ENCODE measurements around the gene TMEM87B. TPM values are rescaled to one million over a fixed set of nuclear protein-coding genes. Genes with fewer than 3 reads are reported as not detected.

Gene TMEM87B
- total RNA-seq, 1 donor from 2014 or later = 15.7 TPM

DNA sequence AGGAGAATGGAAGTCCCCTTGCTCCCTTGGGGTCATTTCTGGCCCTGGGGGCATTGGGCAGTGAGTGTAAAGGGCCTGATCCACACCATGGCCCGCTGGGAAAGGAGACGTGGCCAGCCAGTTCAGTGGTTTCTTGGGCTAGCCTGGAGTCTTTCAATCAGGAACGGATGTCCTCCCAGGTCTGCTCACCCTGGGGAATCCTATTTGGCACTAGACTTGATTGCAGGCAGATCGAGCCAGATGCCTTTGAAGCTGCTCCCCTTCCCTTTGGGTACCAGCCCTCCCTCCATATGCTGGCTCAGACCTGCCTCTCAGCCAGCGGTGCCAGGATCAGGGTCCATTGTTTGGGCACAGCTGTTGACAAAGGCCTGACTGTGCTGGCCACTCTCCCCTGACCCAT, 94.1 kb downstream of the TMEM87B start:
- intact Hi-C loops (cut with micrococcal nuclease) = no loop called here

DNA sequence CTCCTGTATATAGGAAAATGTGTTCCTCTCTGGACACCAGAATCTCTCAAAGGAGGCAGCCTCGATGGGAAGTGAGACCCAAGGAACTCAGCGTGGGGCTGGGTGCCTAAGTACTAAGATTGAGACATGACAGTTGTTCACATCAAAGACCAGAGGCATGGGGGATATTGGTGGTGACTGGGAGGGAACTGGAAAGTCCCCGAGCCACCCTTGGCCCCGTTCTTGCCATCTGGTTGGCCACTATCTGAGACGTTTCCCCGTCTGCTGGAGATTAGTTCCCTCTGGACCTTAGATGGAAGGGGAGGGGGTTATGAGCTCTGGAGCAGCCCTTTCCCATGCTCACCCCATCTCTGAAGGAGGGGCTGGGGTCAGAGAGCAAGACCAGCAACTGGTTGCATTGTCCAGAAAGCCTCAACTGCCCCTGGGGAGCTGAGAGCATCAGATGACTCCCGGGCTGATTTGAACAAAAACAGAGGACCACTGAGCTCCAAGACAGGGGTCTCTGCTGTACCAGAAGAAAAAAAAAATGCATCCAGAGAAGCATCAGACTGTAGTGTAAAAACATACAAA, 94.9 kb downstream of the TMEM87B start:
- intact Hi-C loops (cut with micrococcal nuclease) = no loop called here

DNA sequence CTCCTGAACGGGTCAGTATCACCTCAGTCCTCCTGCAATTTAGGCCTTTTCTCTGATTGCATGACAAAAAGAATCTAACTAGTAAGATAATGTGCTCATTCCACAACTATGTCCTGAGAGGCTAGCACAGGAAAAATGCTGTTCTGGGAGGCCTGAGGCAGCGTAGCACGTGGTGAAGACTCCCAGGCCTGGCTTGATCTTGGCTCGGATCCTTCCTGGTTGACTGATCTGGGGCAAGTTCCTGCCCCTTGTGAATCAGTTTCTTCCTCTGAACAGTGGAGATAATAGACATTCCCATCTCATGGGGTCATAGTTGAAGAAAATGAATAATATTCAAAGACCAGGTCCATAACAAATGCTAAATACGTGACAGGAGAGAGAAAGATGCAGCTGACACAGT, 95.4 kb downstream of the TMEM87B start:
- intact Hi-C loops (cut with micrococcal nuclease) = no loop called here

DNA sequence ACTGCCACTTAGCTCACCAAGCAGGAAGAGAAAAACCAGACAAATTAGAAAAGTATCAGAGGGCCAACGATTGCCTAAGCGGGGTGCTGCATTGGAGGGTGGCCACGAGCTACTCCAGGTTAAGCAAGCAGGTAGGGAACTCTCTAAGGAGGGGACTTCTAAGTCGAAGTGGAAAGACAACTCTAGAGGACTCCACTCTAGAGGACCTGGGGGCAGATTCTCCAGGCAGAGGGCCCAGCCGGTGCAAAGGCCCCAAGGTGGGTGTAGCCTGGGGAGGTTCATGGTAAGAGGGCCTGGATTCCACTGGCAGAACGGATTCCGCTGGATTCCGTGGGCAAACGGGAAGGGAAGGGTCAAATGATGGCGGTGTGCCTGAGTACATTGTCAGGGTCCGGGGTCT, 95.8 kb downstream of the TMEM87B start:
- intact Hi-C loops (cut with micrococcal nuclease) = no loop called here

GRCh38 chr2:112151271-112151670, 96.2 kb downstream of the TMEM87B start:
- intact Hi-C loops (cut with micrococcal nuclease) = no loop called here

GRCh38 chr2:112151701-112152440, 96.8 kb downstream of the TMEM87B start:
- intact Hi-C loops (cut with micrococcal nuclease) = no loop called here

GRCh38 chr2:112152476-112153178, 97.6 kb downstream of the TMEM87B start:
- intact Hi-C loops (cut with micrococcal nuclease) = no loop called here

GRCh38 chr2:112153179-112153490, 98.1 kb downstream of the TMEM87B start:
- intact Hi-C loops (cut with micrococcal nuclease) = no loop called here

- intact Hi-C loops (cut with micrococcal nuclease) = no loop called here
Measured at GRCh38 chr2:112153501-112153900, 98.4 kb downstream of the TMEM87B start.

DNA sequence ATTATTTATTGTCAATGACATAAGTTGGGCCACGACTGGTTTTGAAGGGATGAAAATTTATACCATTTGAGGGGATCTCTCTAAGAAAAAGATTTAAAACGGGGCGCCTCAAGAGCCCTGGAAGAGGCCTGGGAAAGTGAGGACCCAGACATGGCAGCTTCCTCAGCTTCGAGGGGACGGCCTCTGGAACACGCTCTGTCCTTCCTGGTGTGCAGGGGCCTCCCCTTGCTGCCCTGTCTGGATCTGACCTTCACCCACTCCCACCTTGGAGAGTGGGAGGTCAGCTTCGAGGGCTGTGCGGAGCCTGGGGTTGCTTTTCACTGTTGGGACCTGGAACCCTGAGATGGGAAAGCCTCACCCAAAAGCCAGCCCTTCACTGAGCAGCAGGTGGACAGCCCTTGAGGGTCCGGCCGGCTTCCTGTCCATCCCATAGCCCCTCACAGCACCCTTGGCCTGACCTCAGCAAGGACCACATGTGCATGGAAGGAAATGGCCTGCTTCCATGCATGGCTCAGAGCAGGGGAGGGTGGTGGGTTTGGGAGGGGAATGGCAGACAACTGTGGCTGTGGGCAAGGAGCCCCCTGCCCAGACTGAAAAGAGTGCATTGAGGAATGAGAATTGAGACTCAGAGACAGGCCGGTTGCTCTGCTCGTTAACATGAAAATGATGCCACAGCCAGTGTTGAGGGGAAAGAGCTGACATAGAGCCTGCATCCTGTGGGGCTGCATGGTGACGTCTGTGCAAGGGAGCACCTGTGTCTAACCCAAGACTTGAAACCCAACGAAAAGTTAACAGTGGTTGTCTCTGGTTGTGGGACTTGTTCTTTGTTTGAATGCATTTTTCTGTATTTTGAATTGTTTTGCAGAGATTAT, 99.4 kb downstream of the TMEM87B start:
- intact Hi-C loops (cut with micrococcal nuclease) = no loop called here

GRCh38 chr2:112155331-112156151, 100.5 kb downstream of the TMEM87B start:
- intact Hi-C loops (cut with micrococcal nuclease) = no loop called here

DNA sequence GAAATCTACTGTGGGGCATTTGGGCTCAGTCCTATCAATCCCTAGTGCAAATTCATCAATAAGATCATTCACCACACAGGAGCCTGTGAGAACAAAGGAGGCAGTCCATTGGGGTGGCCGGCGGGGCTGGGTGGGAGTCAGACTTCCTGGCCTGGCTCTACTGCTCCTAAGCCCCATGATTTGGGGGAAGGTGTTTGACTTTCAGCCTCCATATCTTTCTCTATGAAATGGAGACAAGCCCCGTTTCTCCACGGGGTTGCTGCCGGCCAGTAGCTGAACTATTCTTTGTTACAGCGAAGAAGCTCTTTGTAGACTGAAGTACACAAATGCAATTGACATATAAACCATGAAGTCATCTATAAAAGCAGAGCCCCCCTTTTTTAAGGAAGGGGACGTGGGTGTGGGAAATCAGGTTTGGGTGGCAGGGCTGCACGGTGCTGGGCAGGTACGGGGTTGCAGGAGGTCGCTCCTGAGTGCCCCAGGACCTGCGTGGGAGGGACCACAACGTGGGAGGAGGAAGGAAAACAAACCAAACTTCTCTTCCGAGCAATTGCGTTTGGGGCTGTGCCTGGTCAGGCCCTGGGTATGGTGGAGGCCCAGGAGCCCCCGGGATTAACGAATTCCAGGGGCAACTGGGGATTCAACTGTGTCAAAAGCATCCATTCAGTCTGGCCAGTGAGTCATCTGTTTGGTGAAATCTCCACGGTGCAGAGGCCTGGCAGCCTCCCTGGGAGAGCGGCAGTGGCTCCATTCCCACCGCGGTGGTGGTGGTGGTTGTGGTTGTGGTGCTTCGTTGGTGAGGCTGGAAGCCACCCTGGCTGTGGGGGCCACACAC, 101.3 kb downstream of the TMEM87B start:
- intact Hi-C loops (cut with micrococcal nuclease) = no loop called here

- intact Hi-C loops (cut with micrococcal nuclease) = no loop called here
Measured at GRCh38 chr2:112157472-112157871, 102.4 kb downstream of the TMEM87B start.

DNA sequence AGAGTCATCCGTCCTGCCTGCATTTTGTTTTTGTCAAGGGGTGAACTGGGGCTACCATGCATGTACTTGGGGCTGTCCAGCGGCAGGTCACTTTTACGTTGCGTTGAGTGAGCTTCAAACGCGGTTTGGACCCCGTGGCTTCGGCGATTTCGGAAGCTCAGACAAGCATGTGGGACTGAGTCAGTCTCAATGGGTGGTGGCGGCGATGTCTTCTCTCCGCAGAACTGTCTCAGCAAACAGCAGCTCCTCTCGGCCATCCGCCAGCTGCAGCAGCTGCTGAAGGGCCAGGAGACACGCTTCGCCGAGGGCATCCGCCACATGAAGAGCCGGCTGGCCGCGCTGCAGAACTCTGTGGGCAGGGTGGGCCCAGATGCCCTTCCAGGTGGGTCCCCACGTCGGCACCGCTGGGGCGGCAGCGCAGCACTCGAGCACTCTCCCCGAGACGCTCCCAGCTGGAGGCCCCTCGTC, 104.4 kb downstream of the TMEM87B start:
- intact Hi-C loops (cut with micrococcal nuclease) = no loop called here

- intact Hi-C loops (cut with micrococcal nuclease) = no loop called here
Measured at GRCh38 chr2:112160283-112161250, 105.5 kb downstream of the TMEM87B start.

DNA sequence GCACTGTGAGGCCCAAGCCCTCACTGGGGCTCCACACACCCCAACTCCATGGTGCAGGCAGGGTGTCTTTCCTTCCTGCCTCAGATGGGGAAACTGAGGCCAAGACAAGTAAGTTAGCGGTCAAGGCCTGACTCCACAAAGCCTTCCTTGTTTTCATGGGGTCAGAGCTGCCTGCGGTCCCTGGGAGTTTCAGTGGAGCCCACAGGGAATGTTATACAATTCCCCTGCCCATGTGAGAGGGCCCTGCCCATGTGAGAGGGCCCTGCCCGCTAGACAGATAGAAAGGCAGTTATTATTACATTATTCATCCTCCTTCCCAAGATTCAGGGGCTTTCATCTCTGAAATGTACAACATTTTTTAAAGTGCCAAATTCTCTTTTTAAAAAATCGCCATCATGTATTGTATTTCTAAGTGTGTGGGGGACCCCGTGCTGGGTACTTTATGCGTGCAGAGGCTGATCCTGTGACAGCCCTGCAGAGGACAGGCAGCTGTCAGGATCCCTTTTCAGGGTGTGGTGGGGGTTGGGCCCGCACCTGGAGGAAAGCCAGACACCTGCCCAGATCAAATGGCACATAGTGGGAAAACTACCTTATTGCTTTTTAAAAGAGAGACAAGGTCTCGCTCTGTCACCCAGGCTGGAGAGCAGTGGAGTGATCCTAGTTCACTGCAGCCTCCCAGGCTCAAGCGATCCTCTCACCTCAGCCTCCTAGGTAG, 106.5 kb downstream of the TMEM87B start:
- intact Hi-C loops (cut with micrococcal nuclease) = no loop called here

GRCh38 chr2:112162341-112162740, 107.3 kb downstream of the TMEM87B start:
- intact Hi-C loops (cut with micrococcal nuclease) = no loop called here

GRCh38 chr2:112162956-112163355, 107.9 kb downstream of the TMEM87B start:
- intact Hi-C loops (cut with micrococcal nuclease) = no loop called here

Data from T-helper 1 cell treated with Interleukin-12 subunit alpha and Interleukin-12 subunit beta and Interleukin-4 antibody, amounts not matched to agents 30 ng/mL and 1 ng/mL, for 36 hours (primary cell).